ENCODE measurements around the gene CLK1.
"Not testable (repeated sequence)": the region's sequence is repeated elsewhere in the genome, so short reads cannot be mapped to it uniquely, and the experiment has no call there.

Gene CLK1

DNA sequence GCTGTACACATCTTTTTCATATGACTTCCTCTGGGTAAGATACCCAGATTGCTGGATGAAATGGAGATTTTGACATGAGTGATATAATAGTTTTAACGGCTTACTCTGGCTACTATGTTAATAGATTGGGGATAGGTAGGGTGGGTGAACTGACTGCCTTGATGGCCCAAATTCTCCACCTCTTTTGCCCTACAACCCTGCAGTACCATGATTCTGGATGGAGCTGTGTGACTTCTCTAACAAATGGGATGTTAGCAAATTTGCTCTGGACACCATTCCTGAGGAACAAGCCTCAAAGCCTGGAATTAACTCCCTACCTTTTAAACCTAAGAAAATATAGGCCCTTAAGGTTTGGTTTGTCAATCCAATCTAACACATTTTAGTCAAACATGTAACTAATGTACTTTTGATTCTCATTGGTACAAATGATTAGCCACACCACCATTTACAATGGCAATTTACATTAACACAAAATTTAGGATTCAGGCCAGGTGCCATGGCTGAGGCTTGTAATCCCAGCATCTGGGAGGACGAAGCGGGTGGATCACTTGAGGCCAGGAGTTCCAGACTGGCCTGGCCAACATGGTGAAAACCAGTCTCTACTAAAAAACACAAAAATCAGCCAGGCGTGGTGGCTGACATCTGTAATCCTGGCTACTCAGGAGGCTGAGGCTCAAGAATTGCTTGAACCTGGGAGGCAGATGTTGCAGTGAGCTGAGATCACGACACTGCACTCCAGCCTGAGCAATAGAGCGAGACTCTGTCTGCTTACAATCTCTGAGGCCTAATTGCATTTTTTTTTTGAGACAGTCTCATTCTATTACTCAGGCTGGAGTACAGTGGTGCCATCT, 12.8 kb downstream of the CLK1 start:
- no peak for DNase-seq

DNA sequence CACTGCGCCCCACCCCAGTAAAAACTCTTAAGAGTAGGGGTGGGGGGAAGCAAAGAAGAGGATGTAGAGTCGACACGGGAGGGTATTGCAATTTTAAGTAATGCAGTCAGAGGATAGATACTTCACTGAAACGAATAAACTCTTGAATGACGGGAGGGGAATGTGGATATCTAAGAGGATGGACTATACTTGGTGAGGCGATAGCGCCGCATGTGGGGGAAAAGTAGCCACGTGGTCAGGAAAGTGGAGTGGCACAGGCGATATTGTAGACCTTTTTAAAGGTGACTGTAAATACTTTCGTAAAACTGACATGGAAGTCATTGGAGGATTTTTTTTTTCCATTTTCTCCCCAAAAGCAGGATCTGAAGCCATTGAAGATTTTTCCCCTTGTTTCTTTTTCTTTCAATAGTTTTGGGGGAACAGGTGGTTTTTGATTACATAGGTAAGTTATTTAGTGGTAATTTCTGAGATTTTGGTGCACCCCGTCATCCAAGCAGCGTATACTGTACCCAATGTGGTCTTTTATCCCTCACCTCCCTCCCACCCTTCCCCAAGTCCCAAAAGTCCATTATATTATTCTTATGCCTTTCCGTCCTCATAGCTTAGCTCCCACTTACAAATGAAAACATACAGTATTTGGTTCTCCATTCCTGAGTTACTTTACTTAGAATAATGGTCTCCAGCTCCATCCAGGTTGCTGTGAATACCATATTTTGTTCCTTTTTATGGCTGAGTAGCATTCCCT, 13.8 kb downstream of the CLK1 start:
- no peak for DNase-seq

DNA sequence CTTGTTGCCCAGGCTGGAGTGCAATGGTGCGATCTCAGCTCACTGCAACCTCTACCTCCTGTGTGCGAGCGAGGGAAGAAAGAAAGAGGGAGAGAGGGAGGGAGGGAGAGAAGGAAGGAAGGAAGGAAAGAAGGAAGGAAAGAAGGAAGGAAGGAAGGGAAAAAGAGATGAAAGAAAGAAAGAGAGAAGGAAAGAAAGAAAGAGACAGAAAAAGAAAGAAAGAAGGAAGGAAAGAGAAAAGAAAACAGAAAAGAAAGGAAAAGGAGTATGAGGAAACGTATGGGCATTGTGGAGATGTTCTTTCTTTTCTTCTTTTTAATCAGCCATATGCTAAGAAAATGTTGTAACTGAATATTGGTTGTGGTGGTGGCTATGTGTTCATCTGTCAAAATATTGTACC, 16.5 kb downstream of the CLK1 start:
- DNase-seq: no peak

DNA sequence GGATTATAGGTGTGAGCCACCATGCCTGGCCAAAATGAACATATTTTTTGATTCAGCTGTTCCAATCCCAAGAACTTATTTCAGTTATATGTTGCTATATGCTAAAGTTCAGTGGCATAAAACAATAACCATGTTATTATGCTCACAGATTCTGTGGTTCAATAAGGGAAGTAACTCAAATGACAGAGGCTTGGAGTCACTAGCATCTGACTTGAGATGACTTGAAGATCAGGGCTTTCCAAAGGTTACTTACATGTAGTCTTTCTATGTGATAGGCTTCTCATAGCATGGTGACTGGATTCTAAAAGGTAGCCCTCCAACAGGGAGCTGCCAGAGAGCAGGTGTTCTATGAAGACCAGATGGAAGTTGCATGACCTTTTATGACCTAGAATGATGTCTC, 17.2 kb downstream of the CLK1 start:
- DNase-seq: no peak

DNA sequence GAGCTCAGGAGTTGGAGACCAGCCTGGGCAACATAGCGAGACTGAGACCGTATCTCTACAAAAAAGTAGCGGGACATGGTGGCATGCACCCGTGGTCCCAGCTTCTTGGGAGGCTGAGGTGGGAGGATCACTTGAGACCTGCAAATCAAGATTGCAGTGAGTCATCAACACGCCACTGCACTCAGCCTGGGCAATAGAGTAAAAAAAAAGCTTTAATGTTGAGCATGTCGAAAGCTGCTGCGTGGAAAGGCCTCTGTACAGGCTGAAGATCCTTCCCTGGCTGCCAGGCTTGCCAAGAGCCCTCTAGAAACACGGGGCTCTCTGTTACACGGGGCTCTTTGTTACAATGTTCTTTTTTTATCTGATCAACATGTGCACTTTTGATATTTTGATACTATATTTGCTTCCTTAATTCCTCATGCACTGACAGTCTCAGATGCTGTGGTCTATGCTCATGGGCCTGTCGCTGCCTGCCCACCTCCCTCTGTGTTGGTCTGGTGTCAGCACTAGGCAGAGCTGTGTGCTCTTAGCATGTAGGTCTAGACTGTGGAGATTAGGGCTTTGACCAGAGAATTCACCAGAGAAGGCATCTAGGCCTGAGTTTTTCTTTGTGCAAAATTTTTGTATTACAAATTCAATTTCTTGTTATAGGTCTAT, 18.7 kb downstream of the CLK1 start:
- DNase-seq: no peak

DNA sequence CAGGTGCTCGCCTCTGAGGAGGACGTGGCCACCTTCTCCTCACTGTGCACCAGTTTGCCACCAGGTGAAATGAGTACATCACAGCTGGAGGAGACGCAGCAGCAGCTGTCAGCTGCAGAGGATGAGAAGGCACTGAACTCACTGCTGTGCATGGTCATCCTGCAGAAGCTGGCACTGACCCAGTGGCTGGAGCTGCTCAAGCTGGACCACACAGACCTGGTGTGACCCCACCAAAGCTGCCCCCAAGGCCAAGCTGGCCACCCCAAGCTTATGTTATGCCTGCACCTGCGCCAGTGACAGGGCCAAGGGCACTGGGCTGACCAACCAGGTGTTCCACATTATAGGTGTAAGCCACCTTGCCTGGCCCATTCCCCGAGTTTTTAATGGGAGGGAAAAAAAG, 19.3 kb downstream of the CLK1 start:
- no peak for DNase-seq

DNA sequence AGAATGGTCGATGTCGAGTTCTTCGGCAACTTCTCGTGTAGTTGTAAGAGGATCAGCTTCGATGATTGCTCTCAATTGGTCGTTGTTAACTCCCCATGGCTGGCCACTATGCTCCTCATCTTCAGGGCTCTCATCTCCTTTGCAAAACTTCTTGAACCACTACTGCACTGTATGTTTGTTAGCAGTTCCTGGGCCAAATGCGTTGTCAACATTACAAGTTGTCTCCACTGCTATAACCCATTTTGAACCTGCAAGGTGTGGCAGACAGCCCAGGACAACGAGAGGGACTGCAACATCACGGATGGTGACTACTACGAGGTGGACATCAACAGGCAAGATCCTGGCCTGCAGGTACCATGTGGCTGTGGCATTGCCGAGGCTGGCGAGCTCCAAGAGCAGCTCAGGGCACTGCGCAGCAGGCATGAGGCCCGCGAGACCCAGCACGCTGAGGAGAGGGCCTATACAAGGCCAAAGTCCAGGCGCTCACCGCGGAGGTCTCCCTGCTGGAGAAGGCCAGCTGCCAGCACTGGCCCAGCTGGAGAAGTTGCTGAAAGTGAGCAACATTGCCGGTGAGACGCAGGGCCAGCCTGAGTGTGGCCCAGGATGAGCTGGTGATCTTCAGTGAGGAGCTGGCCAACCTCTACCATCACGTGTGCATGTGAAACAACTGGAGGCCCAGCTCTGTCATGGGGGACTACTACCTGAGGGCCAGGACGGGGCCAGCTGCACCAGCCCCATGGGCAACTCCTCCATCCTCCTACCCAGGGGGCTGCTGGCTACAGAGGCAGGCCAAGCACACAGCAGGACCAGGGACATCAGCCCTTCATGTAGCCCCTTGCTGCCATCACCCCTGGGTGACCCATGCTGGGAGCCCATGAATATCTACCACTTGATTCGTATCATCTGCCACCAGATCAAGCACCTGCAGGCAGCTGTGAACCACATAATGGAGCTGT, 20.2 kb downstream of the CLK1 start:
- no peak for DNase-seq

DNA sequence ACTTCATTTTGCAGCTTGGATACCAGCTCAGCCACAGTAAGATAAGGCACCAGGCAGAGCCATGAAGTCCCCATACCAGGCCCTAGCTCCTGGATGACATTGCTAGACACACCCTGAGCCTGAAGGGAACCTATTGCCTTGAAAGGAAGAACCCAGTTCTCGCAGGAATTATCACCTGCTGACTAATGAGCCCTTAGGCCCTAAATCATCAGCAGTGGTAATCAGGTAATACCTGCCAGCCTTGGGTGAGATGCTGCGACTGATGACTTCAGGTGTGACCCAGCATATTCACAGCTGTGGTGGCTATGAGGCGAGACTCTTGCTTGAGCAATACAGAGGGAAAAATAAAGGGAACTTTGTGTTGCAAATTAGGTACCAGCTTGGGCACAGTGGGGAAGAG, 24.9 kb downstream of the CLK1 start:
- no peak for DNase-seq

DNA sequence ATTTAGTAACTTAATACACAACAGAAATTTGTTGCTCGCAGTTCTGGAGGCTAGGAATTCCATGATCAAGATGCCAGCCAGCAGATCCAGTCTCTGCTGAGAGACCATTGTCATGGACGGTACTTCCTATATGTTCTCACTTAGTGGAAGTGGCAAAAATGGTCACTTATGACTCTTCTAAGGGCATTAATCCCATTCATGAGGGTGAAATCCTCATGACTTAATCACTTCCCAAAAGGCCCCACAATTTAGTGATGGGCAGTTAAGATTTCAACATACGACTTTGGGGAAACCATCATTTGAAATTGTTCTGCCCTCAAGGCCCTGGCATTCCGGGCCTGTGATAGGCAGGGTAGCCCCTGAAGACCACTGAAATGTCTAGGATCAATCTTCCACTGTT, 29.8 kb downstream of the CLK1 start:
- DNase-seq: no peak

DNA sequence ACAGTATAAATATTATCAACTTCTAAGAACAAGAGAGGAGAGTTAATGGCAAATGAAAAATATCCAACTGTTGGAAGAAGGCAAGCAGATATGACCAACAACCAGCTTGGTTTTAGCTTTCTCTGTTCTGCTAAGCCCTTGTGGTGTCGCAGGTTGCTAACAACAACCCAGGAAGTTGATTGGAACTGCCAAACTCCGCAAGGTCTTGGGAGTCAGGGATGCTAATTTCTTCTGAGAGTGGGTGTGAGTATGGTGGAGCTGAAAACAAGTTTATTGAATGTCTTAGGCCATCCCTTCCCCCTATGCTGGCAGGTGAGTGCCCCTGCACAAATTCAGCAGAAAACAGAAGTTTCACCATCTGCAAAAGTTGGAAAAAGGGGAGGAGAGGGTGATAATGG, 35.2 kb downstream of the CLK1 start:
- DNase-seq: no peak

DNA sequence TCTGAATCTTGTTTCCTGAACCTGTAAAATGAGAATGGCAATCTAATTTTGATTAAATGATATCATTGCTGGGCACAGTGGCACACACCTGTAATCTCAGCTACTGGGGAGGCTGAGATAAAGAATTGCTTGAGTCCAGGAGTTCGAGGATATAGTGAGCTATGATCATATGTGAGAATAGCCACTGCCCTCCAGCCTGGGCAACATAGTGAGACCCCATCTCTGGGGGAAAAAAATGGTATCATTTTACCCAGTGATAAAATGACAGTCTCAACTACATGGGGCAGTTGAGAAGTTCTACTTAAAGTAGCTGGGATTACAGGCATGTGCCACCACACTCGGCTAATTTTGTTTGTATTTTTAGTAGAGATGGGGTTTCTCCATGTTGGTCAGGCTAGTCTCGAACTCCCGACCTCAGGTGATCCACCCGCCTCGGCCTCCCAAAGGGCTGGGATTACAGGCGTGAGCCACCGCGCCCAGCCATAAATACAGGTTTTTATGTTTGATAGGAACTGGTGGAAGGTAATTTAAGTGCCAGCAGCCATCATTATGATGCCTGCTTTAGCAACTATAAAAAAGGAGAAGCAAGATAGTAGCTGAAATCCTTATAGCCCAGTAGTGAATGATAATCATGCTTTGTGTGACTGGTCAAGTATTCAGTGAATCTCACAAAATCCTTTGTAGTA, 35.7 kb downstream of the CLK1 start:
- no peak for DNase-seq

DNA sequence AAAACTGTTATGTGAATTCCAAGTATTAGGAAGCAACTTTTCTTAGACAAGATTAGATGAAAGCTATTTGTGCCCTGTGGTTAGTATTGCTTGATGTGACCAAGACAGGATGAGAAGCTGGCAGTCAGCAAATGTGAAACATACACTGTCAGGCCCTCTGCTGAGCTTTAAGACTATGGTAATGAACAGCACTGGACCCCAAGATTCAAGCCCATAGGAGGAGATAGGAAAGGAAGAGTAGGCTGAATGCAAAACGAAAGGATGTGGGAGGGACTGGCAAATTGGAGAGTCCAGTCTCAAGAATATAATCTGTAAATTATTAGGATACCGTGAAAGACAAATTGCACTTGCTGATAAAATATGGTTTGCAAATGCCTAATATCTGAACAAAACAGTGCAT, 36.4 kb downstream of the CLK1 start:
- no peak for DNase-seq

DNA sequence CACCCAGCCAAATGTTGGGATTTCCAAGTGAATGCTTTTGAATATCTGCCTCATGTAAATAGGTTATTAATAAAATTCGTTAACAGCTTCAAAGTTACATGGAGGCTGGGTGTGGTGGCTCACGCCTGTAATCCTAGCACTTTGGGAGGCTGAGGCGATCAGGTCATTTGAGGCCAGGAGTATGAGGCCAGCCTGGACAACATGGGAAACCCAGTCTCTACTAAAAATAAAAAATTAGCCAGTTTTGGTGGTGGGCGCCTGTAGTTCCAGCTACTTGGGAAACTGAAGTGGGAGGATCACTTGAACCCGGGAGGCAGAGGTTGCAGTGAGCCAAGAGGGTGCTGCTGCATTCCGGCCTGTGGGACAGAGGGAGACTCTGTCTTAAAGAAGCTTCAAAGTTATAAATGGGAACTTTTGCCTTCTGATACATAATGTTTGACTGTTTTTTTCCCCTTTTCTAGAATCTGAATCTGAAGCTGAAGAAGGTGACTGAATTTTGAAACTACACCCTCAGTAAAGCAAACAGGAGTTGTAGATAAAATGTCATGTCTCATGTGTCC, 42.7 kb downstream of the CLK1 start:
- DNase-seq: no peak

DNA sequence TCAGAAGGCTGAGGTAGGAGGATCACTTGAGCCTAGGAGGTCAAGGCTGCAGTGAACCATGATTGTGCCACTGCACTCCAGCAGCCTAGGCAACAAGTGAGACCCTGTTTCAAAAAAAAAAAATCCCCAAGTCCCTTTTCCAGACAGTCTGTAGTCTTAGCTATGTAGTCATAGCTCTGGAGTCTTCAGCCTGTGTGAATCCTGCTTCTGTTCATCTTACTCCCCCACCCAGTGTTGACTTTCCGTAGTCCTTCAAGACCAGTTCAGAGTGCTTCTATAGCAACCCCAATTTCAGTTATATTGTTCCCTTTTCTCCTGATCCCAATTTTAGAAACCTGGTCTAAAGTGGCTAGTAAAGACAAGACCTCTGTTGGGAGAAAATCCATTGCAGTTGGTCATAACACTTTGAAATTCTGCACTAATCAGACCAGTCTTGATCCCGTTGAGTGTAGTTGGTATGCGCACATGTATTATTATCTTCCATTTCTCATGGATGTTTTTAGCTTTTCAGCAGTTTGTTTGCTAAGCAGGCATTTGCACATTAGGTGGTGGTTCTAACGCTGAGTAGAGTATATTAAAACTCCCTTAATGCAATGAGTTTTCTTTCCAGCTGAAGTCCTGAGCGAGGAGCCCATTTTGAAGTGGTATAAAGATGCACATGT, 43.8 kb downstream of the CLK1 start:
- no peak for DNase-seq

DNA sequence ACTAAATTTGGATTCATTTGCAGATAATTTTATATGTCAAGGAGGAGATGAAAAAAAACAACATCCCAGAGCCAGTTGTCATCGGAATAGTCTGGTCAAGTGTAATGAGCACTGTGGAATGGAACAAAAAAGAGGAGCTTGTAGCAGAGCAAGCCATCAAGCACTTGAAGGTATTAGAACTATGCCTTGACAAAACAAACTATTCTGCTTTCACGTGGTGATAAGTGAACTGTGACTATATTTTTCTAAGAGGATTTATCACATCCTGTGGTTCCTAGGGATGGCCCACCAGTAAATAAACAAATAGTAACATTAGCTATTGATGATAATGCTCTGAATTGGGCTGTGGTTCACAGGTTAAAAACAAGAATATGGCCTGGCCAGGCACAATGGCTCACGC, 45.7 kb downstream of the CLK1 start:
- DNase-seq: not testable (repeated sequence)

DNA sequence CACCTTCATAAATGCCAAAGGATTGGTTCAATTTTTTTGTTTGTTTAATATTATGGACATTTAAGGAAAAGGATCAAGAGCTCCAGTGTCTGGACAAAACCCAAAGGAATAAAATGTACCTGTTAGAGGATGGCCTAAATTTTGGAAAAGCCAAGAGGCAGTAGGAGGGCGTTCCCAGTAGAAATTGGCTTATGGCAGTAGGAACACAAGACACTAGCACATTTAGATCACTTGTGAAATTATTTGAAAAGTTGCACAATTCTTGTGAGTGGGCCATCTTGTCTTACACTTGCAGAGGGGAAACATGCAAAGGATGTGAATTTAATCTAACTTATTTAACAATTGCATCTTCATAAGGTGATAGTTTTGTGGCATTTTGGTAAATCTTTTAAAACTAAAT, 49.5 kb downstream of the CLK1 start:
- DNase-seq: no peak

DNA sequence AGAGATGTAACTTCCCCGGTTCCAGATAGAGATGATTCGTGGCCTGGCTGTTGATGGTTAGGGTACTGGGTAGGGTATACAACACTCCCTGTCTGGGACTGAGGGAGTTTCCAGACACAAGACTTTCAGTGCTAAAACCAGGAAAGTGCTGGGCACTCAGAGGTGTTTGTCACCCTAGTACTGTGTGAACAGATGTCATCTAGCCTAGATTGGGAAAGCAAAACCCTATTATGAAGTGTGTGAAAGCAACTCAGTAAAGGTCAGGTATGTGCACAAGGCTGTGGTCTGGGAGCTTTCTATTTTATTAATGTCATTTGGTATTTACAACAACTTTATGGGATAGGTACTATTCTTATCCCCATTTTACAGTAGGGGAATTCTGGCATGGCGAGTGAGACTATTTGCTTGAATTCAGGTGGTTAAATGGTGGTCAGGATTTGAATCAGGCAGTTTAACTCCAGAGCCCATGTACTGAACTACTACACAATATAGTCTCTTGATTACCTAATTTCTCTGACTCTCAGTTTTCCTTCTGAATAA, 50.1 kb downstream of the CLK1 start:
- no peak for DNase-seq

DNA sequence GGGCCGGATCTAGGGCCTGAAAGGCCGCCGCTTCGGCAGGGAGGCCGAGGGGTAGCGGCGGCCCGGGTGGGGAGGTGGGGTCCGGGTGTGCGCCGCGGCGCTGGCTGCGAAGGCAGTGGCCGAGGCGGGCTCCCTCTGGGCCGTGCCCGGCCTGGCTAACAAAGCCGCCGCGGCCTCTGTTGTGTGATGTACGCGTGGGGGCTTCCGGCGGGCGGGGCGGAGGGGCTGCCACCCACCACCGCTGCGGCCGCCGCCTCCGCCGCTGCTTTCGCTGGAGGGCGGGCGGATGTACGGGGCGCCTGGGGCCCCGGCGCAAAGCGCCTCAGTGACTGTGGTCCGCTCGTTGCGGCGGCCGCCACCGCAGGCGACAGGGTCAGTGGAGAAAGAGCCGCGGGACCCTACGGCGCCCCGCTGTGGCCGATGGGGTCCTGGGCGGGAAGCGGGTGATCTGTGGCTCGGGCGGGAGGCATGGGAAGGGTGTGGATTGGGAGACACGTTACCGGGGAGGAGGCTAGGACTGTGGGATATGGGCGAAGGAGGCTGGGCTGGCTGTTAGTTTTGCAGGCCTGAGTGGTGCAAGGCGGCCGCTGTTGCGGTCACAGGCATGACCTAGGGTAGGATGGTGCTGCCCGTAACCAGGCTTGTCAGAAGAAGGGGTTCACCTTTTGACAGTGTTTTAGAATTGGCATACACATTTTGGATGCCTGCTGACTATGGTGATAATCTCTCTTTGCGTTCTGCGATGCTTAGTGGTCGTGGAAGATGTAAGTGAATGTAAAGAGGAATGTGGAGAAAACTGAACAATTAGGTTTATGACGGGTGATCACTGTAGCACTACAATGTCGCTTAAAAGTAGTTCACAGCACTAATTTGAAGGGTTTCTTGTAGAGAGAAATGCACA, 52.1 kb downstream of the CLK1 start:
- peak; percentile 21 for DNase-seq

DNA sequence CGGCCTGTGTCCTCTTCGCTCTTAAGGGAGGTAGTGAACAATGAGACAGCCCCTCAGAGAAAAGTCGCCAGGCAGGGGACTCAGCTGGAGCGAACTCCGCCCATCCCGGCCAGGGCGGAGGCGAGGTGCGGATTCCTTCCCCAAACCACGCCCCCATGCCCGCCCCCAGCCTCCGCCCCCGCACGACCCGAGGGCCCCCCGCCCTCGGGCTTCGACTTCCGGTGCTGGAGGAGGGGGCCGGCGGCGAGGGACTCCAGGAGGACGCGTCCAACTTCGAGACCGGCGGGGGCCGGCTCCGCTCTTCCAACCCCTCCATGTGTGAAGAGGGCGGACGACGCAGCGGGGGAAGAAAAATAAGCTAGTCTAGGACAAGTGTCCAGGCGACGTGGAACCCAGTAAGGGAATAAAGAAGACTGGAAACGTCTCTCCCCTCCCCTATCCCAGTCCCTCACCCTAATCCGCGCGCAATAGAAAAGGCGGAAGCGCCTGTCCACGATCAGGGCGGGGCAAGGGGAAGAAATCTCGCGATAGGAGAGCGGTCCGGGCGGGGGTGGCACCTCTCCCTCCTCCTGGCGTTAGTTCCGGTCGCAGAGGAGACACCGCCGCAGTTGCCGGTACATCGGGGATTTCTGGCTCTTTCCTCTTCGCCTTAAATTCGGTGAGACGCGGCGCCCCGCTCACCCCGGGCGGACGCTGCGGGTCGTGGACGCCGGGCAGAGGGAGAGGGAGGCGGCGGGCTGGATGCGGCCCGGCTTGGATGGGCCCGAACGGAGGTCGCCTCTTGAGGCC, 52.9 kb downstream of the CLK1 start, which contains the start of gene BZW1:
Gene BZW1, plus strand, starts transcription at position 578 of the 789 bp plus-strand sequence. CDS start 1,308 bp downstream, outside the sequence.
- DNase-seq: peak; percentile 86

All from NCI-H1105 treated with DMSO at 0.1 percent for 48 hours (cell line).